Neural progenitor cell (in vitro differentiated cells): ENCODE data around the gene CD46.

ENCODE experiments used
- EZH2 ChIP-seq: fragments of 200-600 bp; sonication (generic); IDR thresholded peaks from 2 replicates; pipeline ENCODE4 v1.6.1; 2017; ENCODE audit warnings: antibody characterized with exemption, mild to moderate bottlenecking, moderate library complexity
- TF ChIP-seq, protein P1 (sequence below): fragments of 200-600 bp; sonication (generic); IDR thresholded peaks from 2 replicates; pipeline ENCODE4 v1.5.1; 2017; ENCODE audit warnings: antibody characterized with exemption, mild to moderate bottlenecking

DNA sequence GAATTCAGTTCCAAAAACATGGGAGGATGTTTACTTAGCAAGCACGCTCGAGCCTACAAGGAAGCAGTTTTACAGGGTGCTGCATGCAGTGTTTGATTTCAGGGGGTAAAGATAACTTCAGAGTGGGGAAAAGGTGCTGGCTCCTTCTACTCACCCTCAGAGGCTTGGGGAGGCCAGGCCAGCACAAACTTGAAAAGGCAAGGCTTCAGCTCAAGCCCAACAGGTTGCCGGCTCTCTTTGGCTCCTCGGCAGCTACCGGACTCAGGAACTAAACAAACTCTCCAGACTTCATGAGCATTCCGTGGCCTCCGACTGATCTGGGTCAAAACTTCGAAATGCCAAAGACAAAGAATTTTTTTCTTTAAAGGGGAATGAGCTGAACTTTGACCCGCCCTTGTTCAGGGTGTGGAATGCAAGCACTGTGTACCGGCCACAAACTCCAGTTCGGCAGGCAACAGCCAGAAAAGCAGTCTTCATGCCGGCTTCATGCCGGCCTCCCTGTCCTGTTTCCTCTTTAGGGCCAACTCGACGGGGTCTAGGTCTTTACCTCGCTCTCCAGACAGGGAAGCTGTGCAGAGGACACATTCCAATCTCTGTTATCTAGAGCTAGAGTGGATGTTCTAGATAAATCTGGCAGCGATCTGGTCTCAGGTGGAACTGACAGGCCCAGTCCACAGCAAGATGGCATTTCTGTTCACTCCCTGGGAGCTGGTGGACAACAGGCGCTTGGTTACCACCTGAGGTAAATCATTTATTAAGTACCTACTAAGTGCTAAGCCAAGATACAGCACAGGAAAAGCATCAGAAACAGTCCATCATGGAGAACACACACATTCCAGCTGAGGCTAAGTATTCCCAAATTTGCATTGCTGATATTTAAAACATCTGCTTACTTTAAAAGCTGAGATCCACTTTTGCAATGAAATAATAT lies 75.0 kb downstream of the CD46 start:
- TF ChIP-seq, protein P1, sequence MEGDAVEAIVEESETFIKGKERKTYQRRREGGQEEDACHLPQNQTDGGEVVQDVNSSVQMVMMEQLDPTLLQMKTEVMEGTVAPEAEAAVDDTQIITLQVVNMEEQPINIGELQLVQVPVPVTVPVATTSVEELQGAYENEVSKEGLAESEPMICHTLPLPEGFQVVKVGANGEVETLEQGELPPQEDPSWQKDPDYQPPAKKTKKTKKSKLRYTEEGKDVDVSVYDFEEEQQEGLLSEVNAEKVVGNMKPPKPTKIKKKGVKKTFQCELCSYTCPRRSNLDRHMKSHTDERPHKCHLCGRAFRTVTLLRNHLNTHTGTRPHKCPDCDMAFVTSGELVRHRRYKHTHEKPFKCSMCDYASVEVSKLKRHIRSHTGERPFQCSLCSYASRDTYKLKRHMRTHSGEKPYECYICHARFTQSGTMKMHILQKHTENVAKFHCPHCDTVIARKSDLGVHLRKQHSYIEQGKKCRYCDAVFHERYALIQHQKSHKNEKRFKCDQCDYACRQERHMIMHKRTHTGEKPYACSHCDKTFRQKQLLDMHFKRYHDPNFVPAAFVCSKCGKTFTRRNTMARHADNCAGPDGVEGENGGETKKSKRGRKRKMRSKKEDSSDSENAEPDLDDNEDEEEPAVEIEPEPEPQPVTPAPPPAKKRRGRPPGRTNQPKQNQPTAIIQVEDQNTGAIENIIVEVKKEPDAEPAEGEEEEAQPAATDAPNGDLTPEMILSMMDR = no peak
- TF ChIP-seq EZH2 = no peak
